ENCODE data around the gene PDZRN4.
"Not testable (repeated sequence)": the region's sequence is repeated elsewhere in the genome, so short reads cannot be mapped to it uniquely, and the experiment has no call there.

Gene PDZRN4

GRCh38 chr12:41286426-41286825 lies 98.3 kb downstream of the PDZRN4 start:
- peak; percentile 34 for DNase-seq (ENCODE audit: low spot score)

- DNase-seq (ENCODE audit: low spot score) = no peak
Measured at GRCh38 chr12:41287500-41288141, 99.5 kb downstream of the PDZRN4 start.

- DNase-seq (ENCODE audit: low spot score) = no peak
Measured at GRCh38 chr12:41288142-41288811, 100.2 kb downstream of the PDZRN4 start.

- no peak for DNase-seq (ENCODE audit: low spot score)
Measured at GRCh38 chr12:41289501-41289900, 101.4 kb downstream of the PDZRN4 start.

- no peak for DNase-seq (ENCODE audit: low spot score)
Measured at GRCh38 chr12:41293011-41293410, 104.9 kb downstream of the PDZRN4 start.

GRCh38 chr12:41293461-41293860 lies 105.3 kb downstream of the PDZRN4 start:
- no peak for DNase-seq (ENCODE audit: low spot score)

GRCh38 chr12:41302979-41303403 lies 114.9 kb downstream of the PDZRN4 start:
- no peak for DNase-seq (ENCODE audit: low spot score)

- no peak for DNase-seq (ENCODE audit: low spot score)
Measured at GRCh38 chr12:41304526-41304925, 116.4 kb downstream of the PDZRN4 start.

GRCh38 chr12:41310367-41310766 lies 122.2 kb downstream of the PDZRN4 start:
- DNase-seq (ENCODE audit: low spot score) = no peak

- DNase-seq (ENCODE audit: low spot score) = no peak
Measured at GRCh38 chr12:41311883-41312282, 123.8 kb downstream of the PDZRN4 start.

GRCh38 chr12:41312451-41312850 lies 124.3 kb downstream of the PDZRN4 start:
- DNase-seq (ENCODE audit: low spot score) = not testable (repeated sequence)

- DNase-seq (ENCODE audit: low spot score) = no peak
Measured at GRCh38 chr12:41325336-41325735, 137.2 kb downstream of the PDZRN4 start.

- DNase-seq (ENCODE audit: low spot score) = no peak
Measured at GRCh38 chr12:41327096-41327895, 139.2 kb downstream of the PDZRN4 start.

- no peak for DNase-seq (ENCODE audit: low spot score)
Measured at GRCh38 chr12:41333974-41334373, 145.9 kb downstream of the PDZRN4 start.

GRCh38 chr12:41334390-41334789 lies 146.3 kb downstream of the PDZRN4 start:
- no peak for DNase-seq (ENCODE audit: low spot score)

- DNase-seq (ENCODE audit: low spot score) = no peak
Measured at GRCh38 chr12:41336041-41336549, 148.0 kb downstream of the PDZRN4 start.

- DNase-seq (ENCODE audit: low spot score) = no peak
Measured at GRCh38 chr12:41339784-41340183, 151.7 kb downstream of the PDZRN4 start.

- no peak for DNase-seq (ENCODE audit: low spot score)
Measured at GRCh38 chr12:41344776-41345470, 156.8 kb downstream of the PDZRN4 start.

GRCh38 chr12:41348198-41348597 lies 160.1 kb downstream of the PDZRN4 start:
- DNase-seq (ENCODE audit: low spot score) = no peak

GRCh38 chr12:41356181-41356580 lies 168.1 kb downstream of the PDZRN4 start:
- no peak for DNase-seq (ENCODE audit: low spot score)

- no peak for DNase-seq (ENCODE audit: low spot score)
Measured at GRCh38 chr12:41361738-41362137, 173.6 kb downstream of the PDZRN4 start.

GRCh38 chr12:41362510-41362909 lies 174.4 kb downstream of the PDZRN4 start:
- no peak for DNase-seq (ENCODE audit: low spot score)

Data from HuH-7 (cell line).